Tibial nerve (tissue), 4 donors: ENCODE results near the gene LRG1. TPM values are rescaled to one million over a fixed set of nuclear protein-coding genes. Genes with fewer than 3 reads are reported as not detected.

Experiments
- DNase-seq, 2 donors: peaks; one replicate each; pipeline ENCODE4 v3.0.0-alpha.2; 2019; ENCODE audit warnings: low spot score in 2 of 2
- H3K27ac ChIP-seq, 4 donors: fragments of 200-600 bp; sonication (generic) in 3 of 4; one replicate each; pipeline ENCODE4 v1.5.1; 2017 to 2019; ENCODE audit warnings: mild to moderate bottlenecking in 1 of 4
- H3K27me3 ChIP-seq, 2 donors: fragments of 200-600 bp; sonication (generic) in 1 of 2; one replicate each; pipeline versions ENCODE4 v1.5.1 to v1.6.0; 2017 to 2019
- H3K36me3 ChIP-seq, 3 donors: fragments of 200-600 bp; sonication (generic); one replicate each; pipeline ENCODE4 v1.5.1; 2018 to 2019
- H3K4me1 ChIP-seq, 4 donors: fragments of 200-600 bp; sonication (generic) in 3 of 4; one replicate each; pipeline ENCODE4 v1.5.1; 2017 to 2019
- H3K4me3 ChIP-seq, 4 donors: fragments of 200-600 bp; sonication (generic) in 3 of 4; one replicate each; pipeline ENCODE4 v1.5.1; 2017 to 2019; ENCODE audit warnings: mild to moderate bottlenecking in 1 of 4, moderate library complexity in 1 of 4
- H3K9me3 ChIP-seq, 4 donors: fragments of 200-600 bp; sonication (generic) in 3 of 4; one replicate each; pipeline ENCODE4 v1.5.1; 2017 to 2019
- CTCF ChIP-seq, 5 experiments: fragments of 200-600 bp in 3 of 5; fragments of 450-650 bp in 2 of 5; sonication (generic) in 3 of 5; IDR thresholded peaks; one replicate each; pipeline ENCODE4 v1.5.1; 2016 to 2019; ENCODE audit warnings: antibody characterized with exemption in 5 of 5, mild to moderate bottlenecking in 3 of 5, moderate library complexity in 2 of 5
- EP300 ChIP-seq, 2 donors: sonication (generic); formaldehyde crosslinking; IDR thresholded peaks; one replicate each; pipeline ENCODE4 v1.6.1; 2017; ENCODE audit warnings: antibody characterized with exemption in 2 of 2, mild to moderate bottlenecking in 1 of 2
- POLR2A ChIP-seq, 2 donors: fragments of 450-650 bp; IDR thresholded peaks; one replicate each; pipeline ENCODE4 v1.6.1; 2017; ENCODE audit warnings: antibody characterized with exemption in 2 of 2, mild to moderate bottlenecking in 2 of 2, moderate library complexity in 2 of 2
- WGBS, 2 donors: methylation state at CpG; one replicate each; pipeline ENCODE4 v1.1.5; 2018; 5-methylcytosine and 5-hydroxymethylcytosine counted together
- total RNA-seq, 4 donors: library from RNA; depleted of rRNA; stranded (reverse); fragments of >200 nt; gene quantifications; one replicate each; pipeline ENCODE4 v1.1.0, GENCODE V29; 2016

LRG1 gene
- total RNA-seq, 4 donors from 2014 or later: 0.66 to 2.5 (median 1.4) TPM

GRCh38 chr19:4499318-4499717 is 40.5 kb downstream of the LRG1 start:
- Histone ChIP-seq H3K4me1 (peaks cover 0 to 5% (median 0%) of the 10 kb centered on the region in 4 donors), H3K4me3 (no peak overlapping the region), H3K36me3 (peaks cover 3 to 100% (median 11%) of the 10 kb centered on the region in 3 donors), H3K27me3 (no peaks in the 10 kb centered on the region), H3K9me3 (no peaks in the 10 kb centered on the region), H3K27ac (no peak overlapping the region)
- TF ChIP-seq CTCF (IDR thresholded peaks at IDR 0.05): no peak
- no peak for TF ChIP-seq EP300 (IDR thresholded peaks at IDR 0.05)
- no peak for TF ChIP-seq POLR2A (IDR thresholded peaks at IDR 0.05)
- no peak for DNase-seq
- 90 to 91% methylated on average over 23 of the region's 23 CpGs for WGBS, 2 donors

- H3K4me1 ChIP-seq: no peaks in the 10 kb centered on the region
- H3K9me3 ChIP-seq: no peaks in the 10 kb centered on the region
- no peak for DNase-seq
- 89 to 93% methylated on average over 12 of the region's 12 CpGs for WGBS, 2 donors
- no peak overlapping the region for H3K4me3 ChIP-seq
- H3K27ac ChIP-seq: no peak overlapping the region
- TF ChIP-seq POLR2A (IDR thresholded peaks at IDR 0.05) (no peak), CTCF (IDR thresholded peaks at IDR 0.05) (no peak), EP300 (IDR thresholded peaks at IDR 0.05) (no peak)
- peaks cover 4 to 100% (median 16%) of the 10 kb centered on the region in 3 donors for H3K36me3 ChIP-seq
- H3K27me3 ChIP-seq: no peaks in the 10 kb centered on the region
These were observed 41.1 kb downstream of the LRG1 start for GRCh38 chr19:4498694-4499093.

DNA sequence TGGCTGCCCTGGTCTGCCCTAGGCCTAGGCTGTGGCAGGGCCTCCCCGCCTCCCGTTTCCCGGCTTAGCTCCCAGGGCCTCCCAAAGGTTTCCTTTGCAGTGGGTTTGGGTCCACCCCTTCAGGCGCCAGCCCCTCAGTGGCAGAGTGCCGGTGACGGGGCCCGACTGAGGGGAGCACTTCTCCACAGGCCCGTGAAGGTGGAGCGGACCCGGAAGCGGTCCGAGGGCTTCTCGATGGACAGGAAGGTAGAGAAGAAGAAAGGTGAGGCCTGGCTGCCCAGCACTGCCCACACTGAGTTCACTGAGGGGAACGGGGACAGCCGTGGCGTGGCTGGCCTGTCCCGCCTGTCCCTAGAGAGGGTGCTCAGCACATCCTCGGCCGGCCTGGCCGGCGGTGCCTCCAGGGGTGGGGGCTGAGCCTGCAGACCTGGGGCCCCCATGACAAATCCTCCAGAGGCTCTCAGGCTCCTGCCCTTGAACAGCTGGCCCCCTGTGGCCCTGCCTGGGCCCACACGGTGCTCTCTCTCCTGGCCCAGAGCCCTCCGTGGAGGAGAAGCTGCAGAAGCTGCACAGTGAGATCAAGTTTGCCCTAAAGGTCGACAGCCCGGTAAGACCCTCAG is 42.0 kb downstream of the LRG1 start:
- no peak for TF ChIP-seq EP300 (IDR thresholded peaks at IDR 0.05)
- TF ChIP-seq CTCF (IDR thresholded peaks at IDR 0.05): no peak
- TF ChIP-seq POLR2A (IDR thresholded peaks at IDR 0.05): no peak
- Histone ChIP-seq H3K9me3 (no peaks in the 10 kb centered on the region), H3K27me3 (no peaks in the 10 kb centered on the region), H3K4me1 (no peaks in the 10 kb centered on the region), H3K4me3 (no peak overlapping the region), H3K36me3 (peaks cover 8 to 98% (median 19%) of the 10 kb centered on the region in 3 donors), H3K27ac (no peak overlapping the region)
- 87 to 88% methylated on average over 16 to 22 of the region's 25 CpGs for WGBS, 2 donors
- DNase-seq: no peak

DNA sequence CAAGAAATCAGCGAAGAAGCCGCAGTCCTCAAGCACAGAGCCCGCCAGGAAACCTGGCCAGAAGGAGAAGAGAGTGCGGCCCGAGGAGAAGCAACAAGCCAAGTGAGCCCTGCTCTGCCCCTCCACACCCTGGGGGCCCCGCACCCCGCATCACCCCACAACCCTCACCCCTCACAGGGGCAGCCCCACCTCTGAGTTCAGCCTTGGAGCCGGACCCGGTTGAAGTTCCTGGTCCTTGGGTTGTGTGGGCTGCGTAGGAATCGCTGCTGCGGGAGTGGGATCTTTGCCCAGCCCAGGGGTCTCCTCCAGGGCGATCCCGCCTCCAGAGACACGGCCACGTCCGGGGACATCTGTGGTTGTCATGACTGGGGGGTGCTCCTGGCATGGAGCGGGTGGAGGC is 43.5 kb downstream of the LRG1 start:
- H3K4me1 ChIP-seq: no peaks in the 10 kb centered on the region
- WGBS, 2 donors: 87 to 88% methylated on average over 13 to 18 of the region's 18 CpGs
- no peak for DNase-seq
- H3K27ac ChIP-seq: no peak overlapping the region
- H3K36me3 ChIP-seq: peaks cover 8 to 92% (median 19%) of the 10 kb centered on the region in 3 donors
- H3K9me3 ChIP-seq: no peaks in the 10 kb centered on the region
- no peaks in the 10 kb centered on the region for H3K27me3 ChIP-seq
- TF ChIP-seq EP300 (IDR thresholded peaks at IDR 0.05) (no peak), POLR2A (IDR thresholded peaks at IDR 0.05) (no peak), CTCF (IDR thresholded peaks at IDR 0.05) (no peak)
- no peak overlapping the region for H3K4me3 ChIP-seq

GRCh38 chr19:4495471-4495870 is 44.4 kb downstream of the LRG1 start:
- H3K36me3 ChIP-seq: peaks cover 8 to 91% (median 19%) of the 10 kb centered on the region in 3 donors
- TF ChIP-seq POLR2A (IDR thresholded peaks at IDR 0.05): no peak

More at GRCh38 chr19:4495471-4495870, 44.4 kb downstream of the LRG1 start:
- WGBS, 2 donors: 84 to 86% methylated on average over 12 of the region's 12 CpGs
- Histone ChIP-seq H3K4me1 (no peaks in the 10 kb centered on the region), H3K27me3 (no peaks in the 10 kb centered on the region), H3K4me3 (no peak overlapping the region), H3K27ac (no peak overlapping the region), H3K9me3 (no peaks in the 10 kb centered on the region)
- DNase-seq: no peak
